GM12878 (cell line): ENCODE data around the gene SMIM44.

Source experiments
- CEBPB ChIP-seq, 2 experiments: fragments of 150-350 bp in 1 of 2; IDR thresholded peaks; 2 replicates each; pipeline ENCODE4 v1.6.1; 2012 to 2014; ENCODE audit warnings: low read depth in 2 of 2, low read length in 2 of 2, borderline replicate concordance in 1 of 2, inconsistent platforms in 1 of 2
- CTCF ChIP-seq, 3 experiments: IDR thresholded peaks in 2 of 3; conservative IDR thresholded peaks in 1 of 3; 2 replicates each; pipeline ENCODE4 v1.5.1; 2011; ENCODE audit warnings: low read depth in 3 of 3, low read length in 3 of 3, mild to moderate bottlenecking in 3 of 3, control low read depth in 2 of 3, moderate library complexity in 2 of 3, inconsistent platforms in 1 of 3, mixed read lengths in 1 of 3; ENCODE audit not compliant: control insufficient read depth in 2 of 3, insufficient read depth in 1 of 3; ENCODE audit errors: extremely low read depth in 1 of 3
- POLR2A ChIP-seq: IDR thresholded peaks from 2 replicates; pipeline ENCODE4 v1.6.1; 2011; ENCODE audit warnings: low read depth, mild to moderate bottlenecking, low read length
- SIN3A ChIP-seq: IDR thresholded peaks from 2 replicates; pipeline ENCODE4 v1.6.1; 2012; ENCODE audit warnings: low read depth, low read length, improper control_type of control experiment
- SRF ChIP-seq, 2 experiments: IDR thresholded peaks; 2 replicates each; pipeline ENCODE4 v1.6.1; 2011; ENCODE audit warnings: low read depth in 2 of 2, low read length in 2 of 2, mild to moderate bottlenecking in 1 of 2, moderate library complexity in 1 of 2

- TF ChIP-seq CTCF (IDR thresholded peaks at IDR 0.05 in 2 of 3, conservative IDR thresholded peaks at IDR 0.05 in 1 of 3; ENCODE audit: control insufficient read depth in 2 of 3, extremely low read depth in 1 of 3, insufficient read depth in 1 of 3, low read depth in 3 of 3, low read length in 3 of 3) (no peak), SIN3A (no peak), POLR2A (no peak), CEBPB (IDR thresholded peaks at IDR 0.05; ENCODE audit: borderline replicate concordance in 1 of 2, low read depth in 2 of 2, low read length in 2 of 2) (no peak), SRF (IDR thresholded peaks at IDR 0.05; ENCODE audit: low read depth in 2 of 2, low read length in 2 of 2) (no peak)
Observed at GRCh38 chr19:3507371-3508120, 24.3 kb upstream of the SMIM44 start.
